GM12872 (cell line): ENCODE measurements around the gene BCKDHB.

Experiments
- TF ChIP-seq, protein P1 (sequence below): IDR thresholded peaks from 3 replicates; pipeline ENCODE4 v1.5.1; 2011; ENCODE audit warnings: low read depth, mild to moderate bottlenecking, low read length, moderate library complexity; ENCODE audit not compliant: insufficient read depth

BCKDHB gene

GRCh38 chr6:80156221-80156620, 49.8 kb downstream of the BCKDHB start:
- TF ChIP-seq, protein P1, sequence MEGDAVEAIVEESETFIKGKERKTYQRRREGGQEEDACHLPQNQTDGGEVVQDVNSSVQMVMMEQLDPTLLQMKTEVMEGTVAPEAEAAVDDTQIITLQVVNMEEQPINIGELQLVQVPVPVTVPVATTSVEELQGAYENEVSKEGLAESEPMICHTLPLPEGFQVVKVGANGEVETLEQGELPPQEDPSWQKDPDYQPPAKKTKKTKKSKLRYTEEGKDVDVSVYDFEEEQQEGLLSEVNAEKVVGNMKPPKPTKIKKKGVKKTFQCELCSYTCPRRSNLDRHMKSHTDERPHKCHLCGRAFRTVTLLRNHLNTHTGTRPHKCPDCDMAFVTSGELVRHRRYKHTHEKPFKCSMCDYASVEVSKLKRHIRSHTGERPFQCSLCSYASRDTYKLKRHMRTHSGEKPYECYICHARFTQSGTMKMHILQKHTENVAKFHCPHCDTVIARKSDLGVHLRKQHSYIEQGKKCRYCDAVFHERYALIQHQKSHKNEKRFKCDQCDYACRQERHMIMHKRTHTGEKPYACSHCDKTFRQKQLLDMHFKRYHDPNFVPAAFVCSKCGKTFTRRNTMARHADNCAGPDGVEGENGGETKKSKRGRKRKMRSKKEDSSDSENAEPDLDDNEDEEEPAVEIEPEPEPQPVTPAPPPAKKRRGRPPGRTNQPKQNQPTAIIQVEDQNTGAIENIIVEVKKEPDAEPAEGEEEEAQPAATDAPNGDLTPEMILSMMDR = no peak

GRCh38 chr6:80158478-80158989, 52.1 kb downstream of the BCKDHB start:
- TF ChIP-seq, protein P1 = no peak

DNA sequence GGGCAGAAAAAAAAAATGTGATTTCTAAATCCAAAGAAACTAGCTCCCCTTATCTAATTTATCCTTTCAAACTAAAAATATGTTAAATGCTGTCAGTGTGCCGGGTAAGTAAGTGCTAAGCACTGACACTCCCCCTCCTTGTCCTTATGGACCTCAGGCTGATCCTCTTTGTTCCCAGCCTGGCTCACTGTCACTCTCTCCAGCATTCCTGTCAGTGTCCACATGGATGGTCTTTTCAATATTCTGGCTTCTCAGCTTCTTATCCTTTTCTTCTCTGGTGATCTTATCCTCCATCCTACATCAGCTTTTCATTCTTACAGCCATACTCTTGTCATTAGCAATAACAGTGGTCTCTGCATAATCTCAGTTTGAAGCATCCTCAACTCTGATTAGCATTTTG, 55.0 kb downstream of the BCKDHB start:
- TF ChIP-seq, protein P1 = no peak

DNA sequence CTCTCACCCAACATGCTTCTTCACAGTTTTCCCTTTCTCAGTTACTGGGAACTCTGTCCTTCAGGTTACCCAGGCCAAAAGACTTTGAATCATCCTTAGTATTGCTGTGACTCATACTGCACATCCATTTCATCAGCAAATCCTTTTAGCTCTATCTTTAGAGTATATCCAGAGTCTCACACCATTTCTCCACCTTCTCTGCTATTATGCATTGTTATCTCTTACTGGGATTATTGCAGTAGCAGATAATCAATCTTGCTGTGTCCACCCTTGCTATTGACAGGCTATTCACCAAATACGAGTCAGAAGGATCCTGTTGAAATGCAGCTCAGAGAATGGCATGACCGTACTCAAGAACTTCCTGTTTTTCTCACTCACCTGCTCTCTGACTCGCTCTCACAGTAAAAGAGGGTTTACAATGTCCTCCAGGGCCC, 57.3 kb downstream of the BCKDHB start:
- TF ChIP-seq, protein P1 = no peak

- TF ChIP-seq, protein P1 = no peak
Observed at GRCh38 chr6:80165143-80165542, 58.7 kb downstream of the BCKDHB start.

DNA sequence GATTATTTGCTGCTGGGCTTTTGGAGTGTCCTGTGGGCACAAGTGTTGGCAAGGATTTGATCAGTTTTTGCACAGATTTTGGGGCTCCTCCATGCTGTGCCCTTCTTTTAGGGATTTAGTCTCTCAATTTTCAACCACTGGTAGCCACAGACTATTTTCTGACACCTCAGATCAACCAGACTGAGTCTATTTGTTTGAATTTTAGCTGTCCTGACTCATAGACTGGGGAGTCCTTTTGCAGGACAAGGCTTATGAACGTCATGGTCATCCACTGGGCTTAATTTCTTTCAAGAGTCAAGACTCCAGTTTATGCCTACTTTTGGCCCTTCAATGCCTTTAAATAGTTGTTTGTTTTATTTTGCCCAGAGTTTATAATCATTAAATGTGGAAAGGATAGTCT, 59.3 kb downstream of the BCKDHB start:
- TF ChIP-seq, protein P1 = no peak

GRCh38 chr6:80170433-80170832, 64.0 kb downstream of the BCKDHB start:
- TF ChIP-seq, protein P1 = no peak
